Measurements from ENCODE around the gene INPP4A.

INPP4A gene

GRCh38 chr2:98479371-98479770 lies 34.7 kb downstream of the INPP4A start:
- TF ChIP-seq CTCF (IDR thresholded peaks at IDR 0.05; ENCODE audit: extremely low read depth, missing control alignments) = no peak
- no peak for DNase-seq (ENCODE audit: low spot score)

- DNase-seq (ENCODE audit: low spot score) = no peak
- no peak for TF ChIP-seq CTCF (IDR thresholded peaks at IDR 0.05; ENCODE audit: extremely low read depth, missing control alignments)
Observed at GRCh38 chr2:98479959-98480524, 35.4 kb downstream of the INPP4A start.

- DNase-seq (ENCODE audit: low spot score) = no peak
- no peak for TF ChIP-seq CTCF (IDR thresholded peaks at IDR 0.05; ENCODE audit: extremely low read depth, missing control alignments)
Observed at GRCh38 chr2:98480598-98480997, 35.9 kb downstream of the INPP4A start.

- TF ChIP-seq CTCF (IDR thresholded peaks at IDR 0.05; ENCODE audit: extremely low read depth, missing control alignments) = no peak
- no peak for DNase-seq (ENCODE audit: low spot score)
Observed at GRCh38 chr2:98482362-98482761, 37.7 kb downstream of the INPP4A start.

- no peak for TF ChIP-seq CTCF (IDR thresholded peaks at IDR 0.05; ENCODE audit: extremely low read depth, missing control alignments)
Observed at GRCh38 chr2:98483257-98483861, 38.7 kb downstream of the INPP4A start.

GRCh38 chr2:98484121-98484557 lies 39.5 kb downstream of the INPP4A start:
- no peak for DNase-seq (ENCODE audit: low spot score)
- no peak for TF ChIP-seq CTCF (IDR thresholded peaks at IDR 0.05; ENCODE audit: extremely low read depth, missing control alignments)

More at GRCh38 chr2:98483257-98483861, 38.7 kb downstream of the INPP4A start:
- peak; percentile 65 for DNase-seq (ENCODE audit: low spot score)

GRCh38 chr2:98484652-98485452 lies 40.2 kb downstream of the INPP4A start:
- no peak for DNase-seq (ENCODE audit: low spot score)
- no peak for TF ChIP-seq CTCF (IDR thresholded peaks at IDR 0.05; ENCODE audit: extremely low read depth, missing control alignments)
